Smooth muscle cell (in vitro differentiated cells): ENCODE results near the gene GIGYF2. TPM values are rescaled to one million over a fixed set of nuclear protein-coding genes. Genes with fewer than 3 reads are reported as not detected.

Experiments used
- DNase-seq: peaks from one replicate; lab custom pipeline; 2025; ENCODE audit not compliant: unreplicated experiment; lab: John Stamatoyannopoulos, UW
- H2AFZ ChIP-seq: fragments of 200-600 bp; sonication (generic); 2 replicates; pipeline ENCODE4 v1.6.0; 2016; ENCODE audit warnings: antibody characterized with exemption, low read depth, mild to moderate bottlenecking
- H3F3A ChIP-seq: fragments of 200-600 bp; sonication (generic); 2 replicates; pipeline ENCODE4 v1.6.0; 2017; ENCODE audit warnings: antibody characterized with exemption, low read depth
- H3K27ac ChIP-seq: fragments of 200-600 bp; sonication (generic); 2 replicates; pipeline ENCODE4 v1.5.1; 2016; ENCODE audit warnings: low read depth, mild to moderate bottlenecking
- H3K27me3 ChIP-seq: fragments of 200-600 bp; sonication (generic); 2 replicates; pipeline ENCODE4 v1.6.1; 2016; ENCODE audit warnings: low read depth, mild to moderate bottlenecking
- H3K36me3 ChIP-seq: fragments of 200-600 bp; sonication (generic); 2 replicates; pipeline ENCODE4 v1.5.1; 2016; ENCODE audit warnings: low read depth
- H3K4me1 ChIP-seq: fragments of 200-600 bp; sonication (generic); 2 replicates; pipeline ENCODE4 v1.5.1; 2016; ENCODE audit warnings: low read depth
- H3K4me2 ChIP-seq: fragments of 200-600 bp; sonication (generic); 2 replicates; pipeline ENCODE4 v1.6.0; 2016; ENCODE audit warnings: mild to moderate bottlenecking
- H3K4me3 ChIP-seq: fragments of 200-600 bp; sonication (generic); 2 replicates; pipeline ENCODE4 v1.5.1; 2016; ENCODE audit warnings: mild to moderate bottlenecking
- H3K79me2 ChIP-seq: fragments of 200-600 bp; sonication (generic); 2 replicates; pipeline ENCODE4 v1.6.0; 2016; ENCODE audit warnings: low read depth, mild to moderate bottlenecking
- H3K9ac ChIP-seq: fragments of 200-600 bp; sonication (generic); 2 replicates; pipeline ENCODE4 v1.6.0; 2016; ENCODE audit warnings: low read depth
- H3K9me3 ChIP-seq: fragments of 200-600 bp; sonication (generic); replicated peaks from 2 replicates; pipeline ENCODE4 v1.5.1; 2016; ENCODE audit warnings: low read depth
- H4K20me1 ChIP-seq: fragments of 200-600 bp; sonication (generic); 2 replicates; pipeline ENCODE4 v1.6.0; 2016; ENCODE audit warnings: low read depth
- CTCF ChIP-seq: fragments of 200-600 bp; sonication (generic); IDR thresholded peaks from 2 replicates; pipeline ENCODE4 v1.5.1; 2017; ENCODE audit warnings: borderline replicate concordance, mild to moderate bottlenecking, antibody characterized with exemption; ENCODE audit not compliant: insufficient read depth, poor library complexity, severe bottlenecking
- WGBS: methylation state at CpG from one replicate; pipeline ENCODE4 v1.1.7; 2016; ENCODE audit warnings: low lambda C conversion rate; 5-methylcytosine and 5-hydroxymethylcytosine counted together
- polyA plus RNA-seq: library from polyadenylated mRNA; unstranded; fragments of >200 nt; fragmentation: Nextera tagmentation; extraction: Ambion mirVana; gene quantifications from 2 replicates; pipeline ENCODE4 v1.2.1, GENCODE V29; 2016
- total RNA-seq: library from RNA; depleted of rRNA; stranded (reverse); fragments of >200 nt; gene quantifications from 2 replicates; pipeline ENCODE4 v1.2.3, GENCODE V29; 2014

Gene GIGYF2
- total and polyA plus RNA-seq, 2 experiments from 2014 or later, result 16.2 to 57.6 TPM

GRCh38 chr2:232748038-232748437 lies 50.9 kb downstream of the GIGYF2 start:
- Histone ChIP-seq H3K9me3 (no peaks in the 10 kb centered on the region), H3K4me1 (no peaks in the 10 kb centered on the region), H3F3A (no peaks in the 10 kb centered on the region), H3K4me2 (no peak overlapping the region), H3K27ac (no peak overlapping the region), H3K36me3 (peaks cover 12% of the 10 kb centered on the region), H3K9ac (no peak overlapping the region), H2AFZ (no peak overlapping the region), H4K20me1 (peaks cover 25% of the 10 kb centered on the region), H3K4me3 (no peak overlapping the region), H3K27me3 (no peaks in the 10 kb centered on the region), H3K79me2 (no peaks in the 10 kb centered on the region)
- 98% methylated on average over 3 of the region's 3 CpGs for WGBS
- DNase-seq, result no peak
- no peak for TF ChIP-seq CTCF

- H3K27ac ChIP-seq, result no peak overlapping the region
- no peaks in the 10 kb centered on the region for H3K9me3 ChIP-seq
- DNase-seq, result no peak
- TF ChIP-seq CTCF, result no peak
- H3K79me2 ChIP-seq, result no peaks in the 10 kb centered on the region
- no peak overlapping the region for H2AFZ ChIP-seq
- peaks cover 32% of the 10 kb centered on the region for H4K20me1 ChIP-seq
- peaks cover 12% of the 10 kb centered on the region for H3K36me3 ChIP-seq
- H3K4me2 ChIP-seq, result no peak overlapping the region
- 95% methylated on average over 3 of the region's 3 CpGs for WGBS
- H3F3A ChIP-seq, result no peaks in the 10 kb centered on the region
- H3K27me3 ChIP-seq, result no peaks in the 10 kb centered on the region
- no peak overlapping the region for H3K4me3 ChIP-seq
- H3K9ac ChIP-seq, result no peak overlapping the region
- no peaks in the 10 kb centered on the region for H3K4me1 ChIP-seq
Measured at GRCh38 chr2:232749331-232749730, 52.2 kb downstream of the GIGYF2 start.

- no peak overlapping the region for H3K4me3 ChIP-seq
- no peaks in the 10 kb centered on the region for H3K9me3 ChIP-seq
- no peak overlapping the region for H3K9ac ChIP-seq
- H3K36me3 ChIP-seq, result peaks cover 12% of the 10 kb centered on the region
- TF ChIP-seq CTCF, result no peak
- H2AFZ ChIP-seq, result no peak overlapping the region
- H3K4me2 ChIP-seq, result no peak overlapping the region
- WGBS, result 98% methylated on average over 4 of the region's 4 CpGs
- DNase-seq, result no peak
- H3F3A ChIP-seq, result no peaks in the 10 kb centered on the region
- H3K79me2 ChIP-seq, result no peaks in the 10 kb centered on the region
- H4K20me1 ChIP-seq, result peaks cover 25% of the 10 kb centered on the region
- H3K27me3 ChIP-seq, result no peaks in the 10 kb centered on the region
- no peaks in the 10 kb centered on the region for H3K4me1 ChIP-seq
- H3K27ac ChIP-seq, result no peak overlapping the region
Measured at GRCh38 chr2:232750135-232750671, 53.1 kb downstream of the GIGYF2 start.

- no peak for DNase-seq
- H3K9me3 ChIP-seq, result no peaks in the 10 kb centered on the region
- TF ChIP-seq CTCF, result no peak
Measured at GRCh38 chr2:232757905-232758304, 60.8 kb downstream of the GIGYF2 start.

More at GRCh38 chr2:232757905-232758304, 60.8 kb downstream of the GIGYF2 start:
- Histone ChIP-seq H2AFZ (no peak overlapping the region), H3K27ac (no peak overlapping the region), H3K9ac (no peak overlapping the region), H4K20me1 (peaks cover 9% of the 10 kb centered on the region), H3K36me3 (peaks cover under 1% of the 10 kb centered on the region), H3F3A (no peaks in the 10 kb centered on the region), H3K4me3 (no peak overlapping the region), H3K4me1 (no peaks in the 10 kb centered on the region), H3K79me2 (no peaks in the 10 kb centered on the region), H3K27me3 (no peaks in the 10 kb centered on the region), H3K4me2 (no peak overlapping the region)
- WGBS, result 91% methylated on average over 2 of the region's 2 CpGs
